Cerebellar cortex (tissue), 1 donor: ENCODE measurements around the gene PDE1A.
A peak's percentile ranks its signal among the peaks of the same experiment; 100 is the strongest.
"Not testable (repeated sequence)": the region's sequence is repeated elsewhere in the genome, so short reads cannot be mapped to it uniquely, and the experiment has no call there.

ENCODE experiments used
- DNase-seq: peaks from one replicate; pipeline ENCODE4 v3.0.0-alpha.2; 2015; ENCODE audit warnings: low spot score

PDE1A gene

DNA sequence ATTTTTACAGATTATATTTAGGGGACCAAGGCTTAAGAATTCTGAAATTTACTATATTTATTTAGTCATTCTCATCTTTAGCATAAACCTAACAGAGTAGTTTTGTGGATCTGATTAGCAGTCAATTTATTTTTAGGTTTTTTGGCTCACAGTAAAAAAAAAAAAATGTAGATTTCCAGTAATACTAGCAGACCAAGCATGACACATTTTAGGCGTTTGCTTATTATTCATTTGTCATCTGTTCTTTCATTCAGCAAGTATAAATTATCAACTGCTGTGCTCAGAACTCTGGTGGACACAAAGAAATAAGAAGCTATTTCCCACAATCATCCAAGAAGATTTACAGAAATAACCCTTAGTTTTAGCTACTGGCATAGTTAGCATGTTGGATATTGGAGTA is 20.6 kb downstream of the PDE1A start:
- no peak for DNase-seq

DNA sequence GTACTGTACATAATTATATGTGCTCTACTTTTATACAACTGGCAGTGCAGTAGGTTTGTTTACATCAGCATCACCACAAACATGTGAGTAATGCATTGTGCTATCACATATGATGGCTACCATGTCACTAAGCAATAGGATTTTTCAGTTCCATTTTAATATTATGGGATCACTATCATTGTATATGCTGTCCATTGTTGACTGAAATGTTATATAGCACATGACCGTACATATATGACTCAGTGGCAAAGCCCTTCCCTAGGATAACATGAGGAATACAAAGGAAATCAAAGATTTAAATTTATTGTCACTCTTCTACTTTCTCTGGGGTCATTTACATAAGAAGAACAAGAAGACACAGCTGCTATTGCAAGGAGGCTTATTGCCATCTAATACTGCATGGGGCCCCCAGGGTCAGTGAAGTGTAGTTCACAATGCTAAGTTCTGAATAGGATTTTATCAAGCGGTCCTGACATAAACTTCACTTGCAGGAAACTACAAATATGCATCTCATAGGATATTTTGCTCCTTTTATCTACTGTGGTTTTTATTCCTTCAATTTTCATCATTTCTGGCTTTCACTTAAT is 21.8 kb downstream of the PDE1A start:
- no peak for DNase-seq

DNA sequence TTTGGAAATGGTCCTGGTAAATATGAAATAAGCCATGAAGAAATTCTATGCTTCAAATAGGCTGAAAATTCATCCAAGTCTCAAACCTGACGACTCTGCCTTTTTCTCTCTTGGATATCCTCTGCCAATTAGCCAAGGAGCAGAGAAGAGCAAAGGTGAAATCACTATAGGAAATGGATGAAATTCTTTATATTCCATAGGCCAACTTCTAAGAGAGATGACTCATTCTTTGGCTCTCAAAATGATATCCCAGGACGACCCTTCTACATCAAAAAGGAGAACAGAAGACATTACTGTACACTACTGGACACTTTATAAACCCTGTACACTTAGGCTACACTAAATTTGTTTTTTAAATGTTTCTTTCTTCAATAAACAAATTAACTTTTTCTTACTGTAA is 22.7 kb downstream of the PDE1A start:
- DNase-seq, result no peak

DNA sequence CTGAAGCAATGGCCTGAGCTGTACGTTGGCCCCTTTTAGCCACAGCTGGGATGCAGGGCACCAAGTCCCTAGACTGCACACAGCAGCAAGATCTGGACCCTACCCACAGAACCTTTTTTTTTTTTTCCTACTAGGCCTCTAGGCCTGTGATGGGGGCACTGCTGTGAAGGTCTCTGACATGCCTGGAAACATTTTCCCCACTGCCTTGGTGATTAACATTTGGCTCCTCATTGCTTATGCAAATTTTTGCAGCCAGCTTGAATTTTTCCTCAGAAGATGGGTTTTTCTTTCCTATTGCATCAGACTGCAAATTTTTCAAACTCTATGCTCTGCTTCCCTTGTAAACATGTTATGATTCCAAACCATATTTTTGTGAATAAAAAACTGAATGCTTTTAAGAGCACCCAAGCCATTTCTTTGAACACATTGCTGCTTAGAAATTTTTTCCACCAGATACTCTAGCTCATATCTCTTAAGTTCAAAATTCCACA is 33.5 kb downstream of the PDE1A start:
- DNase-seq, result no peak

DNA sequence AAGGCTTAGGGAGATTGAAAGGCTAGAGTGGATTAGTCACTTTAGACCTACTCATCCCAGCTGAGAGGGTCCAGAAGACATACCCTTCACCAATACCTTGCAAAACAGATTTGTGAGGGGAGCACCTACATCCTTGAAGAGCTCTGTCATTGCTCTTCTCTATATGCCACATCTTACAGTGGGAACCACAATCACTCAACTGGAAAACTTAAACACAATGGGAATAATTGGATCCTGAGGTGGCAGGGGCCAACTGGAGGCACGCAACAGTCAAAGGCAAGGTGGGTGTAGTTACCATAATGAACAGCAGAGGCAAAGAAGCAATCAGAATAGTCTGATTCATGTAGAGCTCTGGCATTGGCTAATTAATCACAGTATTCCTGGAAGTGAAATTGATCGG is 35.4 kb downstream of the PDE1A start:
- no peak for DNase-seq

DNA sequence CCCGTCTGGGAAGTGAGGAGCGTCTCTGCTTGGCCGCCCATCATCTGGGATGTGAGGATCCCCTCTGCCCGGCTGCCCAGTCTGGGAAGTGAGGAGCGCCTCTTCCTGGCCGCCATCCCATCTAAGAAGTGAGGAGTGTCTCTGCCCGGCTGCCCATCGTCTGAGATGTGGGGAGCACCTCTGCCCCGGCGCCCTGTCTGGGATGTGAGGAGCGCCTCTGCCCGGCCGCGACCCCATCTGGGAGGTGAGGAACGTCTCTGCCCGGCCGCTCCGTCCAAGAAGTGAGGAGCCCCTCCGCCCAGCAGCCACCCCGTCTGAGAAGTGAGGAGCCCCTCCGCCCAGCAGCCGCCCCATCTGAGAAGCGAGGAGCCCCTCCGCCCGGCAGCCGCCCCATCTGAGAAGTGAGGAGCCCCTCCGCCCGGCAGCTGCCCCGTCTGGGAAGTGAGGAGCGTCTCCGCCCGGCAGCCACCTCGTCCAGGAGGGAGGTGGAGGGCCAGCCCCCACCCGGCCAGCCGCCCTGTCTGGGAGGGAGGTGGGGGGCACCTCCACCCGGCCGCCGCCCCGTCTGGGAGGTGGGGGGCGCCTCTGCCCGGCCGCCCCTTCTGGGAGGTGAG is 40.5 kb downstream of the PDE1A start:
- not testable (repeated sequence) for DNase-seq

DNA sequence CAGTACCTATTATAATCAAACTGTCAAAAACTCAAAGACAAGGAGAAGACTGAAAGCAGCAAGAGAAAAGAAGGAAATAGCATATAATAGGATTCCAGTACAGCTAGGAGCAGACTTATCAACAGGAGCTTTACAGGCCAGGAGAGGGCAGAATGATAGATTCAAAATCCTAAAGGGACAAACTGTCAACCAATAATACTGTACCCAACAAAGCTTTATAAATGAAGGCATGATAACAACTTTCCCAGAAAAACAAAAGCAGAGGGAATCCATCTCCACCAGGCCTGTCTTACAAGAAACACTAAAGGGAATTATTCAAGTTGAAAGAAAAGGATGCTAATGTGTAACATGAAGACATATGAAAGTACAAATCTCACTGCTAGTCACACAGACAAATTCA is 42.0 kb downstream of the PDE1A start:
- DNase-seq, result no peak

DNA sequence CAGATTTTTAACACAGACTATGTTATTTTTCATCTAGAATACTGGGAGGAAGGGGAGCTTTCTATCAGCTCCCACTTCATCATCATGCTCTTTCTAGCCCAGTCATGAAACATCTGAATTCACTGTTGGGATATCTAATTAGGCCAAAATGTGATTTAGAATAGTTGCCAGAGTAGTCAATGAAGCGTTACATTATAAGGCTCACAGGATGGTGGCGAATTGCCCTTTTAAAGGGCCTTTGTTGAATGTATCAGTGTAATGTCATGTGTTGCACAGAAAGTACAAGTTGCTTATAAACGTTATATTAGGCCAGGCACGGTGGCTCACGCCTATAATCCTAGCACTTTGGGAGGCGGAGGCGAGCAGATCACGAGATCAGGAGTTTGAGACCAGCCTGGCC is 45.6 kb downstream of the PDE1A start:
- DNase-seq, result peak; percentile 87

DNA sequence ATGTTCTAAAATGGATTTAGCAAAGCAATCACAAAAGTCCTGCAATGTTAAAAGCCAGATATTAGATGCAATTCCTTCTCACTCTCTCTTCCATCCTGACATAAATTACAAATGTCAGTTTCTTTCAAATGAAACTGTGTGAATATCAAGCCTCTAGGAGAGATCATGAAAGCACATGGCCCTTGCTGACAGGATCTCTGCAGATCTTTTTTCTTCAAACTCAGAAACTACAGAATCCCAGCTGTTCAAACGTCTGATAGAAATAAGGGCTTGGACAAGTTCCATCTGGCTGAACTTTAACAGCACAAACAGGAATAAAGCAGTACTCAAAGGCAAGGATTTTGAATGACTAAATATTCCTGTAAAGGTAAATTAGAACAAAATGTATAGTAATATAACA is 47.6 kb downstream of the PDE1A start:
- peak; percentile 79 for DNase-seq

DNA sequence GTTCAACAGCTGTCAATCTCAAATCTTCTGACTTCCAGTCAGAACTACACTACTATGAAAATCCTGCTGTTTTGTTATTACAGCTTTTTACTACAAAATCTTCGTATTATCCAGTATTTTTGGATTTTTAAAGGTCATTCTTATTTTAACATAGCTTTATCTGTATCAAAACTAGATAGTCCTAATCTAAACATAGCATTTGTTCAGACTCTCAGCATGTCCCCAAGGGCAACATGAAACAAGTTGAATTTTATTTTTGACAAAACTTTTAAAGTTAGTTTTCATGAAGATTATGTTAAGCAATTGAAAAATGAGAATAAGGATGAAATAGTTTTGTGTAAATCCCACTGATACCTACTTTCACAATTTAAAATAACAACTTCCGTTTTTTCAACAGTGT is 48.1 kb downstream of the PDE1A start:
- DNase-seq, result no peak

DNA sequence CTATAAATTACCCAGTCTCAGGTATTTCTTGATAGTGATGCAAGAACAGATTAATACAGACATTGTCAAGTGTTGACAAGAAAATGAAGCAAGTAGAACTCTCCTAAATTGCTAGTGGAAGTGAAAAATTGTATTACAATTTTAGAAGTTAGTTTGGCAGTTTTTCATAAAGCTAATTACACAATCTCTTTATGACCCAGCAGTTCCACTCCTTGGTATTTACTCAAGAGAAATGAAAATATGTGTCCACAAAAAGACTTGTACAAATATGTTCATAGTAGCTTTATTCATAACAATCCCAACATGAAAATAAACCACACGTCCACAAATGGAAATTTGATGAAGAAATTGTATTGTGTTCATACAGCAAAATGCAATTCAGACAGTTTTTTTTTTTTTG is 49.4 kb downstream of the PDE1A start:
- DNase-seq, result no peak

DNA sequence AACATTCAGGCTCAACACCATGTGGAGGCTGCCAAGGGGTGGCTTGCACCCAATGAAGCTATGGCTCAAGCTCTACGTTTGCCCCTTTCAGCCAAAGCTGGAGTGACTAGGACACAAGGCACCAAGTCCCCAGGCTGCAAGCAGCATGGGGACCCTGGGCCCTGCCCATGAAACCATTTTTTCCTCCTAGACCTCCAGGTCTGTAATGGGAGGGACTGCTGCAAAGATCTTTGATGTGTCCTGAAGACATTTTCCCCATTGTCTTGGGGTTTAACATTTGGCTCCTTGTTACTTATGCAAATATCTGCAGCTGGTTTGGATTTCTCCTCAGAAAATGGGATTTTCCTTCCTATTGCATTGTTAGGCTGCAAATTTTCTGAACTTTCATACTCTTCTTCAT is 51.0 kb downstream of the PDE1A start:
- no peak for DNase-seq

DNA sequence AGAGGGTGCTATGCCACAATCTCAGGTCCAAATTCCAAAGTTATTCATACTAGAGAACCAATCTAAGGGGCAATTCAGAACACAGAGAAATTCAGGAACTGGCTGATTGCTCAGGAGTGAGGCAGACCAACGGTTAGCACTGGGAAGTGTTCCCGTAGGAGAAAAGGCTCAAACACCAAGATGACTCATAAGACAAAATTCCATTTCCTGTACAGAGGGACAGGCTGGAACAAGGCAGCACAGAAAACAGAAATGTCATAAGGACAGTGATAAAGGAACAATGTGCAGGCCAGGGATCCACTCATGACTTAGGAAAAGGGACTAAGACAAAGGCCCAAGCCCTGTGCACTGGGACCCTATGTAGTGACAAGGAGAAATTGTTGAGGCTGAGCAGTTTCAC is 54.2 kb downstream of the PDE1A start:
- DNase-seq, result no peak

DNA sequence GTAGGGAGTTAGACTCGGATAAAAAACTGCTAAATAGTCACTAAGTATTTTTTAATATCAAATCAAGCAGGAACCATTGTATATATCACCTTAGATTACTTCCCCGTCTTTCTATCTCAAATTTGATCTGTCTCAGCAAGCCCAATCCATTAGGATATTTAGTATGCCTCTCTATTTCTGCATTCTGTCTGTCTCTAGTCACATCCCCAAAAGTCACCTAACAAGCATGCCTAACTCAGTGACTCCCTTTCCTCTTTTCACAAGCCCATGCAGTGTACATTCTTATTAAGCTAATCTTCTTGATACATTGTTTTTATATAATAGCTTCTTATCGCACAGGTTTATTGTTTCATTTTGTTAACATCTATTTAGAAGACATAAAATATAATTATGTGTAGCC is 57.8 kb downstream of the PDE1A start:
- no peak for DNase-seq

DNA sequence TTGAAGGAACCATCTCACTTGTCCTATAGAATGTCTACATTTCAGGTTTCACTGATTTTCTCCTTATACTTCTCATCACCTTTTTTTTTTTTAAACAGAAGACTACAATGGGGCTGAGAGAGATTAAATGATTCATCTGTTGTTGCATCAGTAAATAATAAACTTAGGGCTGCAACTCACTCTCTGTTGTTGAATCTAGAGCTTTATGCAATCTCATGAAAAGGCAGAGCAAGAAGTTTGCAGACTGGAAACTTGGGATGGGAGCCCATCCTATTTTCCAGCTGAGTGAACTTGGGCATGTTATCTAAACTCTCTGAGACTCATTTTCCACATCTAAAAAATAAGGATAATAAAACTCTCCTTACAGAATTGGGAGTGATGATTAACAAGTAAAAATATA is 58.4 kb downstream of the PDE1A start:
- DNase-seq, result peak; percentile 44

DNA sequence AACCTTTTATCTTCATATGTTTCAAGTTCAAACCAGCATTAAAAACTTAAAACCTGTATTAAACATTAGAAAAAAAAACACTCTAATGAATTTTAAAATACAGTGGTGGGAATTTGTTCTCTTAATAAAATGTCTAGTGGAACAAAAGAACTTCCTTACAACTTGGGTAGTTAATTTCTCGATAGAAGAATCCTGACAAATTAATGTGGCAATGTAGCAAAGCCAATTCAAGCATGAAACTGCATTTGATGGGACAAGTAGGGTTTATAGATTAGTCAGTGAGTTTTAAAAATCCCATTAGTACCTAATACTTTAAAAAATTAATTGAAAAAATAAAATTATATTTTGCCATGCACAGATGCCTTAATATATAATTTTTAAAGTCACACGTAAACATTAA is 59.4 kb downstream of the PDE1A start:
- no peak for DNase-seq

DNA sequence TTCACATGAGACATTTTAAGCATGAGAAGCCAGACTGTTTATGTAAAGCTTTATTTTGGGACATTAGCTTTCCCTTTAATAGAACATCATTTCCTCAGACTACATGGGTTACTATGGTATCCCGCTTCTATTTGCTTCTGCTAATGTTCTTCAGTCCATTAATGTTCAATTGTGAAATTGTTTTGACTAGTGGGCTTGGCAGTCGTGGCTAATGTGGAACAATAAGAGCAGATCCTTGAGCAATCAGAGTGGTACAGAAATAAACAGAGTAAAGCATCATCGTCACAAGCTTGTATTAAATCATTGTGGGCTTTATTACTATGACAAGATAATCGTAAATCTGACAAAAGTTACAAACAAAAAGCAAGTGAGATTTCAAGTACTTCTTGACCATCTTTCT is 60.2 kb downstream of the PDE1A start:
- DNase-seq, result no peak

DNA sequence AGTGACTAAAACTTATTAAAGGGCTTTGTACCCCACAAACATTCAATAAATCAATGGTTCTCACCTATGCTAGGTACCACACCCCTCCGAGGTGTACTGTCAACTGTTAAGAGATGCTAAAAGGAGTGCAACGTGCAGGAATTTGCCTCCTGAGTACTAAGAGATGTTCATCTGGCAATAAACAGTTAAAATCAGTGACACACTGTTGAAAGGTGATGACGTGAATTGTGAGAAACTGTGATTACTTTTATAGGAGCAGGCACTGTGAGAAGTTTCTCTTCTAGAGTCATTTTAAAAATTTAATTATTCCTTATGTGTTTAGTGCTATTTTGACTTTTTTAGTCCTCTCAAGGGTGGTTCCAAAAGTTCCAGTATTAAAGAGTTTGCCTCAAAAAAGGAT is 61.0 kb downstream of the PDE1A start:
- no peak for DNase-seq

DNA sequence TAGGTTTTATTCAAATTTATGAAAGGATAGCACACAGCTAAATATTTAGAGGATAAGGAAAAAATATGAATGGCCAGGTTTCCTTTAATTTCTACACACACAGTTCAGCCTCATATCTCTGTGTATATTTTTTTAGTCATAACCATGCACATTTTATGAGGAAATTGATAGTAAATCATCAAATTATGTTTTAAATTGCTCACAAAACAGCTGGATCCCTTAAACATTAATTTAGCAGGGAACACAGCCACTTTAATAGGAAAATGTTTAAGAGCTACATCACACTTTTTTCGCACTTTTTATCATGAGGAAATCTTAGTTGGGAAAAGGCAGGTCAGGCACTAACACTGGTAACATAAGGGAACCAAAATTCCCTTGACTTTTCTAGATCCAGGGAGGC is 65.4 kb downstream of the PDE1A start:
- DNase-seq, result no peak

DNA sequence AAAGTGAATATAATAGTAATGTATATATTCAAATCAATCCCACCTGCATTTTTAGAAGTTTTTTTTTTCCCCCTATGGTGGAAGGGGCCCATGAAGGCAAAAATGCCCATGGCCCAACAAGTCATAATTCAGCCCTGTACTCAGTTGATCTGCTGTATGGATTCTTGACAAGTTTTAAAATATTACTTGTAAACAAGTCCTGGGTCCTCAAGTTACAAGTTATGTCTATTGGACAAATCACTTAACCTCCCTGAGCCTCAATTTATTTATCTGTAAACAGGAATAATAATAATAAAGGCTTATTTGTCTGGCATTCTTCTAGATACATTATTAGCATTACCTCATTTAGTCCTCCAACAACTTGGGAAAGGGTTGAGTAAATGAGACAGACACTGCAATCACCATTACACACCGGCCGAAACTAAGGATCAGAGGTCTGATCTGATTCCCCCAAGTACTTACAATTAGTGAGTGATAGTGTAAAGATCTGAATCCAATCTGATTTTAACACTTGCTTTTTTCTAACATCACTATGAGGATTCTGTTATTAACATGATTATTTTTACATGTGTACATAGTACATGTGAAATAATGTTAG is 66.1 kb downstream of the PDE1A start:
- DNase-seq, result no peak

DNA sequence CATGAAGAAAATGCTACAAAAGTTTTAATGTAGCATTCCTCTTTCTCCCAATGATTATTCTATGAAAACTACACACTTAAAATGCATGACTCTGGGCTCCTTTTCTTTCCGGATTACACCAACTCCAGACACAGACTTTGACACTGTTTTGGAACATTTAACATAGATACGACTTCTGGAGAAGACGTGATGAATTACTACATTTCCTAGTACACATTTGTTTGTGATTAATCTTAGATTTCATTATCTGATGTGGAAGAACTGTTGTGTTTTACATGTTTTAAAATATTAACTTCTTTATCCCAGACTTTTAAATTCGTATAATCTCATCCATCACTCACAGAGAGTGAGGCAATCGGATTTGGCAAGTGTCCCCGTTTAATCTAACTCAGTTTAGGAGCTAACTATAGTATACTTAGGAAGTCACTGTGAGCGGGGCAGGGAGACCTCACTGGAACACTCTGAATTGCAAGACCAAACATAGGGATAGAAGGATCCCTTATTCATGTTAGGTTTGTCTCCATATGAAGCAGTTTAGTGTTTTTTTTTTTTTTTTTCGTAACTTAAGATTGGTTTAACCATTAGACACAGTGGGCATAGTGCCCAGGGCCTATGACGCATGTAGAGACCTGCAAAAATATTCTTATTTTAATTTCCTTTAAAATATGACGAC is 66.7 kb downstream of the PDE1A start:
- no peak for DNase-seq

DNA sequence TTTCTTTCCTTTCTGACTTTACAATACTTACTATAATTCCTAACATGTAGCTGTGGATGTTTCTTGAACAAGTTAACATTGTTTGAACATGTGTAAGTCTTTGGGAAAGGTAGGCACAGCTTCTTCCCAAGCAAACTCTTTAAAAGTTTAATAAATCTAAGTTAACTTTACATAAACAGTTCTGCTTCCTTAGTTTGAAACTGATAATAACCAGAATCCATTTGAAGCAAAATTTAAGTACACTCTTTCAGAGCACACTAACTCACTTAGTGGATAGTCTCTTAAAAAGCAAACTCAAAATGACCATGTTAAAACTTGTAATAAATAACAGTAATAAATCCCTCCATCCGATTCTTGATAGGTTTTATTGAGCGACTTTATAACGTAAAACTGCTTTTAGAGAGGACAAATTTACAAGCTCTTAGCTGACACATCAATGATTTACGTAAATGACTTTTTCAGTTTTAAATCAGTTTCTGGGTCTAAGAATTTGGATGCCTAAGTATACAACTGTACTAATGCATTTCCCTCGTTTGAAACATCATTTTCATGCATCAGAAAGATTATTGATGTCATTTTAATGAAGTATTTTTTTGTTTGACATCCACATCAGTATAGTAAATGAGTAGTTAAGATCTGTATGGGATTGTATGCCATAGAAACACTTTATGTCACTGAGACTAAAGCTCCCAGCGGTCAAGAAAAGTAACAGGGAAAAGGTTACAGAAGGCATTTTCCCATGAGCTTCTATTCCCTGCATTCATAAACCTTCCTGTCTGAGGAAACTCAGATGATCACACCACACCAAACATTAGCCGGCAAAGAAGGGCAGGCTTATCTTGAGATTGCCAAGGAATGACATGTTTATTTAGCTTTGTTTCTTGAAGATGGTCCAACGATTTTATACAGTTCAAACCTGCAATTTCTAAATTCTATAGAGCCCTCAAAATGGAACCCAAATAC is 67.5 kb downstream of the PDE1A start:
- DNase-seq, result no peak
